ENCODE data around the gene RNF144B.
"Not testable (repeated sequence)": the region's sequence is repeated elsewhere in the genome, so short reads cannot be mapped to it uniquely, and the experiment has no call there.

The RNF144B gene

DNA sequence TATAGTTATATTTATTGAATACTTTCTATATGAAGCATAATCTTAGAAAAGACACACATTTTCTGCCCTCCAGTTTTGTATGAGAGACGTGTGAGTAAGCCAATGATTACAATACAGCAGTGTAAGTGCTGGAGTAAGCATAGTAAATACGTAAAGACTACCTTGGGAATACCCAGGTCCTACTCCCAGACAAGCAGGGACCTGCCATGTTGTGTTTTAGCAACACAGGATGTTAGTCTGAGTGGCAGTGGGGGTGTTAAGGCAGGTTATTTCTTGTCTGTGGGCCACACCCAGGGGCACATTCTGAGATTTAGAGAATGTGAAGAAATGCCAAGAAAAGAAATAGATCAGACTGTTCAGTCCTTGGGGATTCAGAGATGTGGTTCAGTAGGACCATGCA is 34.3 kb upstream of the RNF144B start:
- Histone ChIP-seq H3K27ac (ENCODE audit: low read depth, low read length) (no peak overlapping the region), H3K9ac (ENCODE audit: low read length) (no peak overlapping the region), H3K4me3 (ENCODE audit: low read depth, low read length) (no peak overlapping the region), H3K36me3 (ENCODE audit: control insufficient read depth, insufficient read depth, low read length) (no peaks in the 10 kb centered on the region), H3K9me3 (ENCODE audit: control insufficient read depth, insufficient read depth, low read depth, low read length) (no peaks in the 10 kb centered on the region), H3K4me1 (ENCODE audit: control insufficient read depth, insufficient read depth, low read length) (no peaks in the 10 kb centered on the region), H3K27me3 (ENCODE audit: control insufficient read depth, insufficient read depth, low read length) (no peaks in the 10 kb centered on the region)

DNA sequence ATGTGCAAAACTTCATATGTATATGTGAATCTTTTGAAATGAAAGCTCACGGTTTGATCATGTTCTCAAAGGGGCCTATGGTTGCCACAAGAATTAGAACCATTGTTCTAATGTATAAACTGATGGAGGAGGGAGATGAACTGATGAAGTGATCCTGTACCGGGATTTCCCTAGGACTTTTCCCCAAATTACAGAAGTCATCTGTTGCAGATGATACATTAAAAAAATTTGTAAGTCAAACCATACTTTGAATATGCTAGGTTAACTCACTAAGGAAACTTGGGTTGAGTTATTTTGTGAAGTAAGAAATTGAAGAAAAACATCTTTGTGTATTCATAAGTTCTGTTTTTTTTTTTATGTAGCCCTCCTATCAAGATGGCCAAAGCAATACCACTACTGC is 33.9 kb upstream of the RNF144B start:
- Histone ChIP-seq H3K4me3 (ENCODE audit: low read depth, low read length) (no peak overlapping the region), H3K36me3 (ENCODE audit: control insufficient read depth, insufficient read depth, low read length) (no peaks in the 10 kb centered on the region), H3K9me3 (ENCODE audit: control insufficient read depth, insufficient read depth, low read depth, low read length) (no peaks in the 10 kb centered on the region), H3K27me3 (ENCODE audit: control insufficient read depth, insufficient read depth, low read length) (no peaks in the 10 kb centered on the region), H3K9ac (ENCODE audit: low read length) (no peak overlapping the region), H3K4me1 (ENCODE audit: control insufficient read depth, insufficient read depth, low read length) (no peaks in the 10 kb centered on the region), H3K27ac (ENCODE audit: low read depth, low read length) (no peak overlapping the region)

DNA sequence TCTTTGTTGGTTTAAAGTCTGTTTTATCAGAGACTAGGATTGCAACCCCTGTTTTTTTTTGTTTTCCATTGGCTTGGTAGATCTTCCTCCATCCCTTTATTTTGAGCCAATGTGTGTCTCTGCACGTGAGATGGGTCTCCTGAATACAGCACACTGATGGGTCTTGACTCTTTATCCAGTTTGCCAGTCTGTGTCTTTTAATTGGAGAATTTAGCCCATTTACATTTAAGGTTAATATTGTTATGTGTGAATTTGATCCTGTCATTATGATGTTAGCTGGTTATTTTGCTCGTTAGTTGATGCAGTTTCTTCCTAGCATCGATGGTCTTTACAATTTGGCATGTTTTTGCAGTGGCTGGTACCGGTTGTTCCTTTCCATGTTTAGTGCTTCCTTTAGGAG is 29.6 kb upstream of the RNF144B start:
- H3K36me3 ChIP-seq (ENCODE audit: control insufficient read depth, insufficient read depth, low read length); H3K27me3 ChIP-seq (ENCODE audit: control insufficient read depth, insufficient read depth, low read length); H3K4me1 ChIP-seq (ENCODE audit: control insufficient read depth, insufficient read depth, low read length); H3K9ac ChIP-seq (ENCODE audit: low read length); H3K9me3 ChIP-seq (ENCODE audit: control insufficient read depth, insufficient read depth, low read depth, low read length); H3K4me3 ChIP-seq (ENCODE audit: low read depth, low read length); H3K27ac ChIP-seq (ENCODE audit: low read depth, low read length): not testable (repeated sequence)

DNA sequence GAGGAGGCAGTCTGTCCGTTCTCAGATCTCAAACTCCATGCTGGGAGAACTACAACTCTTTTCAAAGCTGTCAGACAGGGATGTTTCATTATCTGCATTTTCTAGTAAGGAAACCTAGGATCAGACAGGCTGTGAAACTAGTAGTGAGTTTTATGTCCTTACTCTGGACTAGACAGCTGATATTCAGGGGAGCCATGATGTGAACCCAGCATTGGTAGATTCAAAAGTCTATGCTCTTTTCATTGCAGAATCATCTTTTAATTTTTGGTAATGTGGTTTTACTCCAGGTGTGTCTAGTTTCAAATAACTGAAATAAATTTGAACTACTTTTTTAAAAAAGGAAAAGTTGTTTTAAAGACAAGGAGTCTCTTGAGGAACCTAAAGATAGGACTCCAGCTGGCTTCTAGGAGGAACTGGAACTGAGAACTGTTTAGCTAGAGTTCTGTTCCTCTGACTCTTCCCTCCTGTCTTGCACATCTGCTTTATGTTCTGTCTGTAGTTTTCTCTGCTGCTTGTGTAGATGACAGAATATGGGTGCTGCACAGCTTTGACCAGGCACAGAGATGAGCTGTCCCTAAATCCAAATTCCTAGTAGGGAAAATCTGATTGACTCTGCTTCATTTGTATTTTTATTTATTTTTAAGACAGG is 27.8 kb upstream of the RNF144B start:
- H3K36me3 ChIP-seq (ENCODE audit: control insufficient read depth, insufficient read depth, low read length) = no peaks in the 10 kb centered on the region
- H3K9me3 ChIP-seq (ENCODE audit: control insufficient read depth, insufficient read depth, low read depth, low read length) = no peaks in the 10 kb centered on the region
- H3K27ac ChIP-seq (ENCODE audit: low read depth, low read length) = no peak overlapping the region
- no peak overlapping the region for H3K9ac ChIP-seq (ENCODE audit: low read length)
- H3K27me3 ChIP-seq (ENCODE audit: control insufficient read depth, insufficient read depth, low read length) = no peaks in the 10 kb centered on the region
- no peak overlapping the region for H3K4me3 ChIP-seq (ENCODE audit: low read depth, low read length)
- no peaks in the 10 kb centered on the region for H3K4me1 ChIP-seq (ENCODE audit: control insufficient read depth, insufficient read depth, low read length)

GRCh38 chr6:18360188-18360587 is 27.0 kb upstream of the RNF144B start:
- H3K4me1 ChIP-seq (ENCODE audit: control insufficient read depth, insufficient read depth, low read length) = no peaks in the 10 kb centered on the region
- no peak overlapping the region for H3K4me3 ChIP-seq (ENCODE audit: low read depth, low read length)
- H3K36me3 ChIP-seq (ENCODE audit: control insufficient read depth, insufficient read depth, low read length) = no peaks in the 10 kb centered on the region
- no peaks in the 10 kb centered on the region for H3K9me3 ChIP-seq (ENCODE audit: control insufficient read depth, insufficient read depth, low read depth, low read length)
- H3K9ac ChIP-seq (ENCODE audit: low read length) = no peak overlapping the region
- H3K27me3 ChIP-seq (ENCODE audit: control insufficient read depth, insufficient read depth, low read length) = no peaks in the 10 kb centered on the region
- H3K27ac ChIP-seq (ENCODE audit: low read depth, low read length) = no peak overlapping the region

DNA sequence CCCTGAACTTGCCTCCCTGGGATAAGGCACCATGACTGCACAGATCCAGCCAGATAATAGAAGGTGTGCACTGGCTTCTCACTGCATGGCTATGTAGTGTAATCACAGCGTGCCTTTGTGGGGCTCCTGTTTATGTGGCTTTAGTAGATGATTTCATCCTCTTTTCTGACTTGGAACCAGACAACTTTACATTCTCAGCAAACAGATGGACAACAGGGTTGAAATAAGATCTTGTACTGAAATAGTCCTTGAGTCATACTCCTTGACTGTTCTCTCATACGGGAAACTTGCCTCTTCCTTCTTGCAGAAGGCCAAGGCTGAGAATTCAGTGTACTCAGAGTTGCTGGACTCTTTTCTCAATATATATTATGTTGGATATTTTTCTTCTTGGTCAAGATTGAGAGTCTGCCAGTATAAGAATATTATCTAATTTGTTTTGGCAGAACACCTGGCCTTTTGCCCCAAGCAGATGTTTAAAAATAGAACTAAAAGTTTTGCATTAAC is 25.0 kb upstream of the RNF144B start:
- Histone ChIP-seq H3K4me3 (ENCODE audit: low read depth, low read length) (no peak overlapping the region), H3K36me3 (ENCODE audit: control insufficient read depth, insufficient read depth, low read length) (no peaks in the 10 kb centered on the region), H3K4me1 (ENCODE audit: control insufficient read depth, insufficient read depth, low read length) (no peaks in the 10 kb centered on the region), H3K9me3 (ENCODE audit: control insufficient read depth, insufficient read depth, low read depth, low read length) (no peaks in the 10 kb centered on the region), H3K27ac (ENCODE audit: low read depth, low read length) (no peak overlapping the region), H3K9ac (ENCODE audit: low read length) (no peak overlapping the region), H3K27me3 (ENCODE audit: control insufficient read depth, insufficient read depth, low read length) (no peaks in the 10 kb centered on the region)

- Histone ChIP-seq H3K4me3 (ENCODE audit: low read depth, low read length) (no peak overlapping the region), H3K27ac (ENCODE audit: low read depth, low read length) (no peak overlapping the region), H3K9me3 (ENCODE audit: control insufficient read depth, insufficient read depth, low read depth, low read length) (no peaks in the 10 kb centered on the region), H3K36me3 (ENCODE audit: control insufficient read depth, insufficient read depth, low read length) (no peaks in the 10 kb centered on the region), H3K9ac (ENCODE audit: low read length) (no peak overlapping the region), H3K27me3 (ENCODE audit: control insufficient read depth, insufficient read depth, low read length) (no peaks in the 10 kb centered on the region), H3K4me1 (ENCODE audit: control insufficient read depth, insufficient read depth, low read length) (no peaks in the 10 kb centered on the region)
Observed at GRCh38 chr6:18363746-18364145, 23.4 kb upstream of the RNF144B start.

GRCh38 chr6:18364561-18364960 is 22.6 kb upstream of the RNF144B start:
- not testable (repeated sequence) for H3K36me3 ChIP-seq (ENCODE audit: control insufficient read depth, insufficient read depth, low read length); H3K9ac ChIP-seq (ENCODE audit: low read length); H3K27me3 ChIP-seq (ENCODE audit: control insufficient read depth, insufficient read depth, low read length); H3K27ac ChIP-seq (ENCODE audit: low read depth, low read length); H3K9me3 ChIP-seq (ENCODE audit: control insufficient read depth, insufficient read depth, low read depth, low read length); H3K4me3 ChIP-seq (ENCODE audit: low read depth, low read length); H3K4me1 ChIP-seq (ENCODE audit: control insufficient read depth, insufficient read depth, low read length)

DNA sequence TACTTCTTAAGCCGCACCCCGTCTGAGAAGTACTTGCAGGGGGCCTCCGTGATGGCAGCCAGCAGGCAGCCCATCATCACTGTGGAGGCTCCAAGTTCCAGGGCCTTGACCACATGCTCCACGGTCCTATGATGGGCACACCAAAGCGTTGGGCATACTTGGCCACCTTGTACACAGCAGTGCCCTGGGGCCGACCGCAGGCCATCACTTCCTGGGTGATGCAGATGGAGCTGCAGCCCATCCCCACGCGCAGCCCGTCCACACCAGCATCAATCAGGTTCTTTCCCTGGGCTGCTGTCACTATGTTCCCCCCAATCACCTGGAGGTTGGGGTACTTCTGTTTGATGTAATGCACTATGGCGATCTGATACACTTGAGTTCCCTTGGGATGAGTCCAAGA is 19.8 kb upstream of the RNF144B start:
- H3K27ac ChIP-seq (ENCODE audit: low read depth, low read length) = no peak overlapping the region

DNA sequence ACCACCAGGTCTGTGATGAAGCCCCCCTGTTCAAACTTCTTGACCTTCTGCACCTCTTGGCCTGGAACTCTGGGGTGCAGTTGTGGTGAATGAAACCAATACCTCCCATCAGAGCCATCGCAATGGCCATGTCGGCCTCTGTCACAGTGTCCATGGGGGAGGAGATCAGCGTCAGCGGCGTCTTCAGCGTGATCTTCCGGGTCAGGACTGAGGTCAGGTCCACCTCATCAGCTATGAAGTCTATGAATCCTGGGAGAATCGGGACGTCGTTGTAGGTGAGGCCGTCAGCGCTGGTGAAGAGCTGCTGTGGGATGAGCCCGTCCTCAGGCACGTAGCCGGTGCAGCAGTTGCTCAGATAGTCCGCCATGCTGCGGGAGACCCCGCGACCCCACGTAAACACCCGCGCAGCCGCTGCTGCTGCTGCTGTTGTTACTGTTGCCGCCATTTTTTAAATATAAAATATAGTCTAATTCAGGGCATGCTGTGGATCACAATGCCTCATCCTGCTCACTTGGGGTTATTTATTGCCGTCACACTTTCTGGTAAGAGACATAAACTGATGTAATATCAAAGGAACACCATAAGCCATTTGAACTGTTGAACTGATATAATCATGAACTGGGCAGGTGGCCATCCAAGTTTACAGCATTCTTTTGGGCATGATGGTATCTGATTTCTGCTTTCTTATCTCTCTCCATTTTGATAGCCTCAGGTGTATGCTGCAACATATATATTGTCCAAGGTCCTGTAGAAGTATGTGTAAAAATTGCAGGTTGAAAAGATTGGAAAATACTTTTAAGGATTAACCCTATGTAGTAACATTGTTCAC is 18.7 kb upstream of the RNF144B start:
- Histone ChIP-seq H3K9ac (ENCODE audit: low read length) (no peak overlapping the region), H3K36me3 (ENCODE audit: control insufficient read depth, insufficient read depth, low read length) (no peaks in the 10 kb centered on the region), H3K27me3 (ENCODE audit: control insufficient read depth, insufficient read depth, low read length) (no peaks in the 10 kb centered on the region), H3K4me1 (ENCODE audit: control insufficient read depth, insufficient read depth, low read length) (no peaks in the 10 kb centered on the region), H3K4me3 (ENCODE audit: low read depth, low read length) (no peak overlapping the region), H3K9me3 (ENCODE audit: control insufficient read depth, insufficient read depth, low read depth, low read length) (no peaks in the 10 kb centered on the region), H3K27ac (ENCODE audit: low read depth, low read length) (no peak overlapping the region)

More for the DNA sequence above, 19.8 kb upstream of the RNF144B start:
- Histone ChIP-seq H3K27me3 (ENCODE audit: control insufficient read depth, insufficient read depth, low read length) (no peaks in the 10 kb centered on the region), H3K9ac (ENCODE audit: low read length) (no peak overlapping the region), H3K4me3 (ENCODE audit: low read depth, low read length) (no peak overlapping the region), H3K36me3 (ENCODE audit: control insufficient read depth, insufficient read depth, low read length) (no peaks in the 10 kb centered on the region), H3K9me3 (ENCODE audit: control insufficient read depth, insufficient read depth, low read depth, low read length) (no peaks in the 10 kb centered on the region), H3K4me1 (ENCODE audit: control insufficient read depth, insufficient read depth, low read length) (no peaks in the 10 kb centered on the region)

- Histone ChIP-seq H3K4me1 (ENCODE audit: control insufficient read depth, insufficient read depth, low read length) (no peaks in the 10 kb centered on the region), H3K27me3 (ENCODE audit: control insufficient read depth, insufficient read depth, low read length) (no peaks in the 10 kb centered on the region), H3K27ac (ENCODE audit: low read depth, low read length) (no peak overlapping the region), H3K9me3 (ENCODE audit: control insufficient read depth, insufficient read depth, low read depth, low read length) (no peaks in the 10 kb centered on the region), H3K9ac (ENCODE audit: low read length) (no peak overlapping the region), H3K4me3 (ENCODE audit: low read depth, low read length) (no peak overlapping the region), H3K36me3 (ENCODE audit: control insufficient read depth, insufficient read depth, low read length) (no peaks in the 10 kb centered on the region)
Observed at GRCh38 chr6:18371010-18371409, 16.1 kb upstream of the RNF144B start.

Data from HUES6 (cell line).